Osteoblast (primary cell): ENCODE results near the gene EFCAB6. TPM values are rescaled to one million over a fixed set of nuclear protein-coding genes. Genes with fewer than 3 reads are reported as not detected.

Experiments used
- DNase-seq: peaks from one replicate; pipeline ENCODE4 v3.0.0; 2011; ENCODE audit warnings: low spot score, mixed read lengths; ENCODE audit not compliant: insufficient read length; ENCODE audit errors: missing footprints
- H2AFZ ChIP-seq: 2 replicates; pipeline ENCODE4 v1.6.0; 2011; ENCODE audit warnings: mild to moderate bottlenecking, low read length
- H3K27ac ChIP-seq: 2 replicates; pipeline ENCODE4 v1.5.1; 2011; ENCODE audit warnings: mild to moderate bottlenecking, low read depth, low read length, moderate library complexity
- H3K27me3 ChIP-seq: 2 replicates; pipeline ENCODE4 v1.6.0; 2012; ENCODE audit warnings: mild to moderate bottlenecking, control low read depth, inconsistent platforms, low read length, moderate library complexity; ENCODE audit not compliant: insufficient read depth
- H3K36me3 ChIP-seq: 2 replicates; pipeline ENCODE4 v1.5.1; 2011; ENCODE audit warnings: mild to moderate bottlenecking, low read length, control low read depth, moderate library complexity; ENCODE audit not compliant: insufficient read depth
- H3K4me1 ChIP-seq: 2 replicates; pipeline ENCODE4 v1.5.1; 2011; ENCODE audit warnings: mild to moderate bottlenecking, low read length, control low read depth, moderate library complexity; ENCODE audit not compliant: insufficient read depth
- H3K4me2 ChIP-seq: 2 replicates; pipeline ENCODE4 v1.6.0; 2011; ENCODE audit warnings: mild to moderate bottlenecking, low read length; ENCODE audit not compliant: insufficient read depth
- H3K4me3 ChIP-seq: fragments of 200-600 bp; sonication (generic); 3 replicates; pipeline ENCODE4 v1.5.1; 2012; ENCODE audit warnings: mild to moderate bottlenecking, low read length, inconsistent platforms; ENCODE audit not compliant: insufficient read depth
- H3K79me2 ChIP-seq: 2 replicates; pipeline ENCODE4 v1.6.0; 2012; ENCODE audit warnings: mild to moderate bottlenecking, low read length, control low read depth, inconsistent platforms; ENCODE audit not compliant: insufficient read depth
- H3K9me3 ChIP-seq: 2 replicates; pipeline ENCODE4 v1.5.1; 2011; ENCODE audit warnings: low read depth, low read length, control low read depth
- H4K20me1 ChIP-seq: 2 replicates; pipeline ENCODE4 v1.6.0; 2012; ENCODE audit warnings: mild to moderate bottlenecking, low read length, control low read depth; ENCODE audit not compliant: insufficient read depth
- CTCF ChIP-seq: IDR thresholded peaks from 2 replicates; pipeline ENCODE4 v1.5.1; 2011; ENCODE audit warnings: mild to moderate bottlenecking, low read depth, low read length, moderate library complexity; ENCODE audit errors: extremely low read depth
- total RNA-seq: library from RNA; depleted of rRNA; stranded (reverse); fragments of >200 nt; gene quantifications from 2 replicates; pipeline ENCODE4 v1.2.3, GENCODE V29; 2012

EFCAB6 gene
- total RNA-seq, 1 donor, result 1.8 TPM

- no peak overlapping the region for H3K27ac ChIP-seq
- no peaks in the 10 kb centered on the region for H4K20me1 ChIP-seq
- no peaks in the 10 kb centered on the region for H3K4me1 ChIP-seq
- H3K4me3 ChIP-seq, result no peak overlapping the region
- H3K4me2 ChIP-seq, result no peak overlapping the region
- no peaks in the 10 kb centered on the region for H3K27me3 ChIP-seq
- TF ChIP-seq CTCF, result no peak
- H3K36me3 ChIP-seq, result no peaks in the 10 kb centered on the region
- no peaks in the 10 kb centered on the region for H3K79me2 ChIP-seq
- no peak overlapping the region for H2AFZ ChIP-seq
- DNase-seq, result no peak
- no peaks in the 10 kb centered on the region for H3K9me3 ChIP-seq
Measured at GRCh38 chr22:43624144-43624998, 187.7 kb downstream of the EFCAB6 start.

GRCh38 chr22:43622886-43623285, 189.2 kb downstream of the EFCAB6 start:
- TF ChIP-seq CTCF, result no peak
- no peaks in the 10 kb centered on the region for H3K4me1 ChIP-seq
- H2AFZ ChIP-seq, result no peak overlapping the region
- no peaks in the 10 kb centered on the region for H3K9me3 ChIP-seq
- no peaks in the 10 kb centered on the region for H3K27me3 ChIP-seq
- H3K4me2 ChIP-seq, result no peak overlapping the region
- H3K27ac ChIP-seq, result no peak overlapping the region
- no peak overlapping the region for H3K4me3 ChIP-seq
- H3K79me2 ChIP-seq, result no peaks in the 10 kb centered on the region
- H3K36me3 ChIP-seq, result no peaks in the 10 kb centered on the region
- no peaks in the 10 kb centered on the region for H4K20me1 ChIP-seq
- DNase-seq, result no peak

- H3K79me2 ChIP-seq, result no peaks in the 10 kb centered on the region
- H3K4me1 ChIP-seq, result no peaks in the 10 kb centered on the region
- no peaks in the 10 kb centered on the region for H3K27me3 ChIP-seq
- no peaks in the 10 kb centered on the region for H4K20me1 ChIP-seq
- H3K9me3 ChIP-seq, result no peaks in the 10 kb centered on the region
- H3K36me3 ChIP-seq, result no peaks in the 10 kb centered on the region
- H3K4me3 ChIP-seq, result no peak overlapping the region
- no peak overlapping the region for H2AFZ ChIP-seq
- H3K4me2 ChIP-seq, result no peak overlapping the region
- no peak overlapping the region for H3K27ac ChIP-seq
- no peak for DNase-seq
- TF ChIP-seq CTCF, result no peak
Measured at GRCh38 chr22:43620197-43620596, 191.9 kb downstream of the EFCAB6 start.

GRCh38 chr22:43618517-43618916, 193.6 kb downstream of the EFCAB6 start:
- no peak overlapping the region for H3K27ac ChIP-seq

More at GRCh38 chr22:43618517-43618916, 193.6 kb downstream of the EFCAB6 start:
- Histone ChIP-seq H2AFZ (no peak overlapping the region), H3K79me2 (no peaks in the 10 kb centered on the region), H3K27me3 (no peaks in the 10 kb centered on the region), H3K4me3 (no peak overlapping the region), H3K4me1 (no peaks in the 10 kb centered on the region), H3K9me3 (no peaks in the 10 kb centered on the region), H3K4me2 (no peak overlapping the region), H3K36me3 (no peaks in the 10 kb centered on the region), H4K20me1 (no peaks in the 10 kb centered on the region)
- TF ChIP-seq CTCF, result no peak
- no peak for DNase-seq
